HepG2 (cell line): ENCODE data around the gene KIF26B.

Experiments
- NFRKB ChIP-seq: fragments of 450-650 bp; IDR thresholded peaks from 2 replicates; pipeline ENCODE4 v1.6.1; 2017
- PAXIP1 ChIP-seq: sonication (generic); formaldehyde crosslinking; conservative IDR thresholded peaks from 2 replicates; pipeline ENCODE4 v1.4.0; 2020; ENCODE audit warnings: mild to moderate bottlenecking, missing genetic modification reagents, moderate library complexity
- SNAI1 ChIP-seq: sonication (generic); formaldehyde crosslinking; IDR thresholded peaks from 2 replicates; pipeline ENCODE4 v1.5.0; 2020; ENCODE audit warnings: mild to moderate bottlenecking, missing genetic modification reagents, borderline replicate concordance

GRCh38 chr1:245673881-245674414, 519.2 kb downstream of the KIF26B start:
- TF ChIP-seq PAXIP1 (no peak), NFRKB (no peak), SNAI1 (CRISPR knock-in tag) (no peak)
